OCI-LY1 (cell line): ENCODE measurements around the gene SEMA4G.

Source experiments
- H2AFZ ChIP-seq: fragments of 200-600 bp; sonication (generic), shearing (Covaris generic); 2 replicates; pipeline ENCODE4 v1.6.0; 2014; ENCODE audit warnings: antibody characterized with exemption, mild to moderate bottlenecking, low read length
- H3F3A ChIP-seq: fragments of 200-600 bp; sonication (generic), shearing (Covaris generic); 2 replicates; pipeline ENCODE4 v1.6.0; 2014; ENCODE audit warnings: mild to moderate bottlenecking, antibody characterized with exemption, low read length, moderate library complexity; ENCODE audit not compliant: insufficient read depth
- H3K27ac ChIP-seq: fragments of 200-600 bp; sonication (generic); 2 replicates; pipeline ENCODE4 v1.5.1; 2014; ENCODE audit warnings: low read length, mixed run types, mild to moderate bottlenecking, low read depth; ENCODE audit not compliant: poor library complexity, severe bottlenecking
- H3K27me3 ChIP-seq: fragments of 200-600 bp; sonication (generic); 2 replicates; pipeline ENCODE4 v1.6.0; 2014; ENCODE audit warnings: antibody characterized with exemption, mild to moderate bottlenecking, low read length, moderate library complexity; ENCODE audit not compliant: insufficient read depth
- H3K36me3 ChIP-seq: fragments of 200-600 bp; sonication (generic); 2 replicates; pipeline ENCODE4 v1.6.1; 2014; ENCODE audit warnings: mild to moderate bottlenecking, antibody characterized with exemption, low read length, moderate library complexity, mixed read lengths; ENCODE audit not compliant: insufficient read depth
- H3K4me1 ChIP-seq: fragments of 200-600 bp; sonication (generic); 2 replicates; pipeline ENCODE4 v1.5.1; 2014; ENCODE audit warnings: mild to moderate bottlenecking, low read length, moderate library complexity; ENCODE audit not compliant: insufficient read depth, severe bottlenecking
- H3K4me2 ChIP-seq: fragments of 200-600 bp; sonication (generic), shearing (Covaris generic); 2 replicates; pipeline ENCODE4 v1.6.1; 2014; ENCODE audit warnings: low read length
- H3K4me3 ChIP-seq: fragments of 200-600 bp; sonication (generic); 2 replicates; pipeline ENCODE4 v1.5.1; 2014; ENCODE audit warnings: low read length, low read depth, mild to moderate bottlenecking, mixed read lengths; ENCODE audit not compliant: poor library complexity, severe bottlenecking
- H3K79me2 ChIP-seq: fragments of 200-600 bp; shearing (Covaris generic); 2 replicates; pipeline ENCODE4 v1.6.1; 2016; ENCODE audit warnings: mixed run types, low read length, mixed read lengths; ENCODE audit not compliant: insufficient read depth
- H3K9ac ChIP-seq: fragments of 200-600 bp; sonication (generic), shearing (Covaris generic); 2 replicates; pipeline ENCODE4 v1.6.1; 2014; ENCODE audit warnings: mild to moderate bottlenecking, low read length, mixed read lengths
- H3K9me2 ChIP-seq: fragments of 200-600 bp; sonication (generic), shearing (Covaris generic); 2 replicates; pipeline ENCODE4 v1.6.1; 2014; ENCODE audit warnings: low read depth, mild to moderate bottlenecking, low read length, mixed read lengths
- H3K9me3 ChIP-seq: fragments of 200-600 bp; shearing (Covaris generic); 2 replicates; pipeline ENCODE4 v1.6.1; 2014; ENCODE audit warnings: low read length, mixed read lengths
- H4K20me1 ChIP-seq: fragments of 200-600 bp; sonication (generic), shearing (Covaris generic); 2 replicates; pipeline ENCODE4 v1.6.0; 2016; ENCODE audit warnings: mild to moderate bottlenecking, low read length; ENCODE audit not compliant: insufficient read depth
- EZH2 ChIP-seq: fragments of 200-600 bp; sonication (generic), shearing (Covaris generic); IDR thresholded peaks from 2 replicates; pipeline ENCODE4 v1.8.0; 2017; ENCODE audit warnings: borderline replicate concordance, mixed run types, mild to moderate bottlenecking, antibody characterized with exemption, low read length, moderate library complexity, mixed read lengths
- TF ChIP-seq, protein P1 (sequence below): fragments of 200-600 bp; sonication (generic), shearing (Covaris generic); IDR thresholded peaks from 2 replicates; pipeline ENCODE4 v1.5.1; 2017; ENCODE audit warnings: mild to moderate bottlenecking, antibody characterized with exemption, low read length, moderate library complexity, mixed read lengths

The SEMA4G gene

DNA sequence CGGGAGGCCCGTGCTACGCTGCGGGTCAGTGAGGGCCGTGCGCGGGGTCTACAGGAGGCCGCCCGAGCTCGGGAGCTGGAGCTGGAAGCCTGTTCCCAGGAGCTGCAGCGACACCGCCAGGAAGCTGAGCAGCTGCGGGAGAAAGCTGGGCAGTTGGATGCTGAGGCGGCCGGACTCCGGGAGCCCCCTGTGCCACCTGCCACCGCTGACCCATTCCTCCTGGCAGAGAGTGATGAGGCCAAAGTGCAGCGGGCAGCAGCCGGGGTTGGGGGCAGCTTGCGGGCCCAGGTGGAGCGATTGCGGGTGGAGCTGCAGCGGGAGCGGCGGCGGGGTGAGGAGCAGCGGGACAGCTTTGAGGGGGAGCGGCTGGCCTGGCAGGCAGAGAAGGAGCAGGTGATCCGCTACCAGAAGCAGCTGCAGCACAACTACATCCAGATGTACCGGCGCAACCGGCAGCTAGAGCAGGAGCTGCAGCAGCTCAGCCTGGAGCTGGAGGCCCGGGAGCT lies 37.3 kb downstream of the SEMA4G start:
- H3K36me3 ChIP-seq: no peaks in the 10 kb centered on the region
- H3K9me3 ChIP-seq: no peaks in the 10 kb centered on the region
- no peaks in the 10 kb centered on the region for H3K4me1 ChIP-seq

GRCh38 chr10:101007099-101007711 lies 37.9 kb downstream of the SEMA4G start:
- Histone ChIP-seq H3K9me3 (no peaks in the 10 kb centered on the region), H3K4me1 (no peaks in the 10 kb centered on the region)

More for the DNA sequence above, 37.3 kb downstream of the SEMA4G start:
- no peaks in the 10 kb centered on the region for H4K20me1 ChIP-seq
- no peaks in the 10 kb centered on the region for H3K27me3 ChIP-seq
- no peak overlapping the region for H2AFZ ChIP-seq
- no peak overlapping the region for H3K4me3 ChIP-seq
- no peaks in the 10 kb centered on the region for H3K9me2 ChIP-seq
- no peak overlapping the region for H3K9ac ChIP-seq
- no peak overlapping the region for H3K4me2 ChIP-seq
- no peaks in the 10 kb centered on the region for H3K79me2 ChIP-seq
- H3K27ac ChIP-seq: no peak overlapping the region
- TF ChIP-seq, protein P1, sequence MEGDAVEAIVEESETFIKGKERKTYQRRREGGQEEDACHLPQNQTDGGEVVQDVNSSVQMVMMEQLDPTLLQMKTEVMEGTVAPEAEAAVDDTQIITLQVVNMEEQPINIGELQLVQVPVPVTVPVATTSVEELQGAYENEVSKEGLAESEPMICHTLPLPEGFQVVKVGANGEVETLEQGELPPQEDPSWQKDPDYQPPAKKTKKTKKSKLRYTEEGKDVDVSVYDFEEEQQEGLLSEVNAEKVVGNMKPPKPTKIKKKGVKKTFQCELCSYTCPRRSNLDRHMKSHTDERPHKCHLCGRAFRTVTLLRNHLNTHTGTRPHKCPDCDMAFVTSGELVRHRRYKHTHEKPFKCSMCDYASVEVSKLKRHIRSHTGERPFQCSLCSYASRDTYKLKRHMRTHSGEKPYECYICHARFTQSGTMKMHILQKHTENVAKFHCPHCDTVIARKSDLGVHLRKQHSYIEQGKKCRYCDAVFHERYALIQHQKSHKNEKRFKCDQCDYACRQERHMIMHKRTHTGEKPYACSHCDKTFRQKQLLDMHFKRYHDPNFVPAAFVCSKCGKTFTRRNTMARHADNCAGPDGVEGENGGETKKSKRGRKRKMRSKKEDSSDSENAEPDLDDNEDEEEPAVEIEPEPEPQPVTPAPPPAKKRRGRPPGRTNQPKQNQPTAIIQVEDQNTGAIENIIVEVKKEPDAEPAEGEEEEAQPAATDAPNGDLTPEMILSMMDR: no peak
- no peak for TF ChIP-seq EZH2
- H3F3A ChIP-seq: no peaks in the 10 kb centered on the region

GRCh38 chr10:101007915-101008822 lies 38.9 kb downstream of the SEMA4G start:
- Histone ChIP-seq H3K36me3 (no peaks in the 10 kb centered on the region), H3K4me3 (no peak overlapping the region), H3K9me2 (no peaks in the 10 kb centered on the region), H3K9me3 (no peaks in the 10 kb centered on the region), H3K9ac (no peak overlapping the region), H3K4me1 (no peaks in the 10 kb centered on the region), H3K27me3 (no peaks in the 10 kb centered on the region), H2AFZ (no peak overlapping the region), H4K20me1 (no peaks in the 10 kb centered on the region), H3F3A (no peaks in the 10 kb centered on the region), H3K4me2 (no peak overlapping the region), H3K27ac (no peak overlapping the region), H3K79me2 (no peaks in the 10 kb centered on the region)
- TF ChIP-seq, protein P1: no peak
- TF ChIP-seq EZH2: no peak

More at GRCh38 chr10:101007099-101007711, 37.9 kb downstream of the SEMA4G start:
- H3K4me2 ChIP-seq: no peak overlapping the region
- H3K36me3 ChIP-seq: no peaks in the 10 kb centered on the region
- H4K20me1 ChIP-seq: no peaks in the 10 kb centered on the region
- H3K9me2 ChIP-seq: no peaks in the 10 kb centered on the region
- H3K4me3 ChIP-seq: no peak overlapping the region
- H3K9ac ChIP-seq: no peak overlapping the region
- TF ChIP-seq, protein P1: no peak
- TF ChIP-seq EZH2: no peak
- no peak overlapping the region for H3K27ac ChIP-seq
- no peak overlapping the region for H2AFZ ChIP-seq
- no peaks in the 10 kb centered on the region for H3K79me2 ChIP-seq
- no peaks in the 10 kb centered on the region for H3F3A ChIP-seq
- no peaks in the 10 kb centered on the region for H3K27me3 ChIP-seq
